HG03520 (cell line): ENCODE results near the gene OR8D2.
"Not testable (repeated sequence)": the region's sequence is repeated elsewhere in the genome, so short reads cannot be mapped to it uniquely, and the experiment has no call there.

Source experiments
- ATAC-seq: cut with Tn5 transposase; IDR thresholded peaks from one replicate; pipeline ENCODE4 v1.9.1; 2021; ENCODE audit warnings: mild to moderate bottlenecking, moderate library complexity; ENCODE audit not compliant: unreplicated experiment

OR8D2 gene

DNA sequence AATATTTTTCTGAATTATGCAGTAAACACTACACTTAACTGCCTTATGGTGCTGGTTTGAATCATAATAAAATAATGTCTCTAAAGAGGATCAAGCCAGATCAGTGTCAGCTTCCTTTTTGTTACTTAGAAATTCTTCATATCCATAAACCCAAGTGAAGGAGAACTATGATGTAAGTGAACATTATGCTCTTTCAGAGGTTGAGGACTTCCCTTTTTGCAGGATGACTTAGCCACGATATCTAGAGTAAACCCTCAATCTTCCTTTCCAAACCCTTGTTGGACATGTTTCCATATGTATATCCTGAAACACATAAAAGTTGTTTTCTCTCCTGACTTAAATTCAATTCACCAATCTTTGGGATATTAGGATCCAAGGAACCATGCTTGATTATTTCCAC lies 25.3 kb downstream of the OR8D2 start:
- ATAC-seq, result no peak

GRCh38 chr11:124285610-124286344 lies 34.2 kb downstream of the OR8D2 start:
- ATAC-seq, result no peak

- no peak for ATAC-seq
Measured at GRCh38 chr11:124278261-124278660, 41.7 kb downstream of the OR8D2 start.

- ATAC-seq, result no peak
Measured at GRCh38 chr11:124277804-124278203, 42.2 kb downstream of the OR8D2 start.

DNA sequence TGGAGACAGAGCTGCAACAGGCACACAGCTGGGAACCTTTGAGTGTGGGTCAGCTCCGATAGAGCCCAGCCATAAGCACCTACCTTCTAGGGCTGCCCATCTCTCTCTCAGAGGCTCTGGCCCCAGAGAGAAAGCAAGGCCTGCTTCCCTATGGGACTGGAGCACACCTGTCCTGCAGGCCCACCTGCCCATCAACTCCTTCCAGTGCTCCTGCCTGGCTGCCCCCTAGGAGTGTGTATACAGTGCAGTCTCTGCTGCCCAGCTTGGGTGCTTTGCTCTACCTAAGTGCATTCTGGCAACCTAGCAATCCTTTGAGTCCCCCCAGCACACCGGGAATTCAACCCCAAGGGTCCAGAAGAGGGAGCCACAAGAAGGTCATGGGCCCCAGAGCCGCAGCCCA lies 42.8 kb downstream of the OR8D2 start:
- ATAC-seq, result no peak

- ATAC-seq, result no peak
Measured at GRCh38 chr11:124276081-124276480, 43.9 kb downstream of the OR8D2 start.

GRCh38 chr11:124274000-124274399 lies 46.0 kb downstream of the OR8D2 start:
- no peak for ATAC-seq

DNA sequence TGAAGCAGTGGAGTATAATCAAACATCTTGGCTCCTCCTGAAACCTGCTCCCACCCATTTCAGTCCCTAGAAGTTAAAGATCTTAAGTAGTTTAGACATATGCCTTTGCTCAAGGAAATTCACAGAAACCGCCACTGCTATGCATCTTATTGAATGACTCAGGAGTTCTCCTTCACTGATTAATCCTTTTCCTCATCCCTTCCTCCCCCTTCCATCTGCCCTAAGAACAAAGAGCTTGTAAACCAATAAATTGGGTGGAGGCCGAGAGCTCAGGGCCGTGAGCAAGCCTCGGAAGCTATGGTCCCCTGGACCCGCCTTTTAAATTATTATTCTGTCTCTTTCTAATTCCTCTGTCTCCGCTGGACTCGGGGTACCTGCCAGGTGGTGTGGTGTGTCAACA lies 49.1 kb downstream of the OR8D2 start:
- ATAC-seq, result not testable (repeated sequence)
